DOHH2 (cell line): ENCODE data around the gene ACTA2.

ENCODE experiments used
- H3F3A ChIP-seq: fragments of 200-600 bp; sonication (generic), shearing (Covaris generic); 2 replicates; pipeline ENCODE4 v1.6.0; 2016; ENCODE audit warnings: antibody characterized with exemption, mild to moderate bottlenecking; ENCODE audit not compliant: control insufficient read depth, insufficient read depth
- H3K27ac ChIP-seq: fragments of 200-600 bp; sonication (generic); 2 replicates; pipeline ENCODE4 v1.5.1; 2014; ENCODE audit warnings: low read depth, mild to moderate bottlenecking, low read length, moderate library complexity
- H3K27me3 ChIP-seq: fragments of 200-600 bp; sonication (generic); 2 replicates; pipeline ENCODE4 v1.6.1; 2014; ENCODE audit warnings: mild to moderate bottlenecking, low read length, mixed read lengths; ENCODE audit not compliant: control insufficient read depth
- H3K36me3 ChIP-seq: fragments of 200-600 bp; sonication (generic); 2 replicates; pipeline ENCODE4 v1.6.1; 2014; ENCODE audit warnings: mild to moderate bottlenecking, low read length, moderate library complexity, mixed read lengths; ENCODE audit not compliant: control insufficient read depth
- H3K4me1 ChIP-seq: fragments of 200-600 bp; sonication (generic); 2 replicates; pipeline ENCODE4 v1.6.1; 2014; ENCODE audit warnings: mild to moderate bottlenecking, low read length, mixed read lengths; ENCODE audit not compliant: control insufficient read depth
- H3K4me2 ChIP-seq: fragments of 200-600 bp; sonication (generic); 2 replicates; pipeline ENCODE4 v1.6.0; 2014; ENCODE audit warnings: mild to moderate bottlenecking, low read length, moderate library complexity
- H3K4me3 ChIP-seq: fragments of 200-600 bp; sonication (generic); 2 replicates; pipeline ENCODE4 v1.5.1; 2014; ENCODE audit warnings: mild to moderate bottlenecking, low read length, mixed read lengths
- H3K79me2 ChIP-seq: fragments of 200-600 bp; sonication (generic); 2 replicates; pipeline ENCODE4 v1.6.1; 2014; ENCODE audit warnings: mild to moderate bottlenecking, low read length, mixed read lengths; ENCODE audit not compliant: control insufficient read depth
- H3K9me2 ChIP-seq: fragments of 200-600 bp; sonication (generic); replicated peaks from 2 replicates; pipeline ENCODE4 v1.6.1; 2014; ENCODE audit warnings: mild to moderate bottlenecking, low read length, mixed read lengths; ENCODE audit not compliant: control insufficient read depth
- H3K9me3 ChIP-seq: fragments of 200-600 bp; sonication (generic); 2 replicates; pipeline ENCODE4 v1.6.1; 2014; ENCODE audit warnings: antibody characterized with exemption, low read length, mixed read lengths; ENCODE audit not compliant: control insufficient read depth, insufficient read depth
- H4K20me1 ChIP-seq: fragments of 200-600 bp; sonication (generic); 2 replicates; pipeline ENCODE4 v1.6.0; 2014; ENCODE audit warnings: low read depth, mild to moderate bottlenecking, antibody characterized with exemption, low read length, moderate library complexity; ENCODE audit not compliant: control insufficient read depth, insufficient read depth
- CTCF ChIP-seq: fragments of 200-600 bp; sonication (generic); IDR thresholded peaks from one replicate; pipeline ENCODE4 v1.5.1; 2014; ENCODE audit warnings: antibody characterized with exemption, mild to moderate bottlenecking, low read depth, low read length; ENCODE audit not compliant: poor library complexity, severe bottlenecking
- EZH2phosphoT487 ChIP-seq: fragments of 200-600 bp; sonication (generic); IDR thresholded peaks from 2 replicates; pipeline ENCODE4 v1.6.1; 2017; ENCODE audit warnings: borderline replicate concordance, mild to moderate bottlenecking, antibody characterized with exemption, low read length, moderate library complexity, mixed read lengths

ACTA2 gene

DNA sequence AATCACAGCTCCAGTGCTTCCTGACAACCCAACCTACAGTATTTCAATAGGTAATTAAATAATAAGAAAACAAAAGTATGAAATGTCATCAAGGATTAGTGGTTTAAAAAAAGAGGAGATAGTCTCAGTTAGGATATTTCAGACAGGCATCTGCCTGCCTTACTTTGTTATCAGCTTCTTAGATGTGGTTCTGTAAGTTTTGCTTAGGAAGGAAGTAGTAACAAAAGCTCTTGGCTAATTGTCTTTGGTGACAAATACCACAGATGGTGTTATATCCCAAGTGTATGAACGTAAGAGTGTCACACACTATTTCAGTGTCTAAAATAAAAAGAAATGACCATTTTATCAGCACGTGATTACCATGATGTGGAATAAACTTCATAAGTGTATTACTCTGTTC is 9.8 kb upstream of the ACTA2 start:
- Histone ChIP-seq H3K27me3 (peaks cover 3% of the 10 kb centered on the region; the same call in 1 of the 2 replicates), H3K9me2 (no peaks in the 10 kb centered on the region)
- TF ChIP-seq EZH2phosphoT487 (no peak), CTCF (no peak)

GRCh38 chr10:88961266-88961665 is 8.7 kb upstream of the ACTA2 start:
- Histone ChIP-seq H3K4me2 (no peak overlapping the region), H3K9me3 (no peaks in the 10 kb centered on the region), H3K27me3 (peaks cover 3% of the 10 kb centered on the region; the same call in 1 of the 2 replicates), H3K27ac (no peak overlapping the region), H4K20me1 (no peaks in the 10 kb centered on the region), H3K4me1 (no peaks in the 10 kb centered on the region), H3K4me3 (no peak overlapping the region), H3K36me3 (no peaks in the 10 kb centered on the region), H3K9me2 (no peaks in the 10 kb centered on the region), H3K79me2 (no peaks in the 10 kb centered on the region), H3F3A (no peaks in the 10 kb centered on the region)
- no peak for TF ChIP-seq CTCF
- TF ChIP-seq EZH2phosphoT487, result no peak

More for the DNA sequence above, 9.8 kb upstream of the ACTA2 start:
- no peaks in the 10 kb centered on the region for H3K4me1 ChIP-seq
- H3K9me3 ChIP-seq, result no peaks in the 10 kb centered on the region
- H3K79me2 ChIP-seq, result no peaks in the 10 kb centered on the region
- no peaks in the 10 kb centered on the region for H3K36me3 ChIP-seq
- H4K20me1 ChIP-seq, result no peaks in the 10 kb centered on the region
- H3K4me3 ChIP-seq, result no peak overlapping the region
- H3K4me2 ChIP-seq, result no peak overlapping the region
- no peaks in the 10 kb centered on the region for H3F3A ChIP-seq
- H3K27ac ChIP-seq, result no peak overlapping the region

GRCh38 chr10:88960802-88961201 is 8.2 kb upstream of the ACTA2 start:
- Histone ChIP-seq H4K20me1 (no peaks in the 10 kb centered on the region), H3K36me3 (no peaks in the 10 kb centered on the region), H3K27ac (no peak overlapping the region), H3K9me2 (no peaks in the 10 kb centered on the region), H3K4me1 (no peaks in the 10 kb centered on the region), H3F3A (no peaks in the 10 kb centered on the region), H3K79me2 (no peaks in the 10 kb centered on the region), H3K27me3 (peaks cover 3% of the 10 kb centered on the region; the same call in 1 of the 2 replicates), H3K9me3 (no peaks in the 10 kb centered on the region), H3K4me3 (no peak overlapping the region), H3K4me2 (no peak overlapping the region)
- TF ChIP-seq EZH2phosphoT487 (no peak), CTCF (no peak)
